LNCaP clone FGC (cell line): ENCODE data around the gene CREB3L1.

ENCODE experiments used
- DNase-seq: peaks from one replicate; pipeline ENCODE4 v3.0.0-alpha.2; 2011; ENCODE audit warnings: low read depth
- H3K4me3 ChIP-seq: 2 replicates; pipeline ENCODE4 v1.5.1; 2011; ENCODE audit warnings: mild to moderate bottlenecking, low read depth, low read length, control low read depth
- CTCF ChIP-seq: IDR thresholded peaks from 2 replicates; pipeline ENCODE4 v1.5.1; 2012; ENCODE audit warnings: mild to moderate bottlenecking; ENCODE audit not compliant: control insufficient read depth, insufficient read depth; ENCODE audit errors: extremely low read depth

CREB3L1 gene

GRCh38 chr11:46332568-46333393 is 55.3 kb downstream of the CREB3L1 start:
- H3K4me3 ChIP-seq: no peak overlapping the region
- no peak for DNase-seq

GRCh38 chr11:46333394-46333947 is 56.0 kb downstream of the CREB3L1 start:
- H3K4me3 ChIP-seq: no peak overlapping the region

More at GRCh38 chr11:46332568-46333393, 55.3 kb downstream of the CREB3L1 start:
- TF ChIP-seq CTCF: no peak

DNA sequence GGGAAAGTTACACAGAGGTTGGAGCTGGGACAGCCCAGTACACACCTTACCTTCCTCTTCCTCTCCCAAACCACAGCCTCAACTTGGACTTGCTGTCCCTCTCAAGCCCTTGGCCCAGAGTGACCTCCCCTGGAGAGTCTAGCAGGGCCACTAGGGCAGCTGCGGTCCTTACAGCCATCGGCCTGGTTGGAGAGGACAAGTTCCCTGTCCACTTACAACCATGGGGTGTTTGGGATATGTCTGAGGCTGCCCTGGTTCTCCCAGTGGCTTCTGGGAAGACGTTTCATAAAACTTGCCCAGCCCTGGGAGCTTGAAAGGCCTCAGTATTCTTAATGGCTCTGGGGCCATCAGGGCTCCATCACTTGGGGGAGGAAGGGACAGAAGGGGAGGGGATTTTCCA is 56.7 kb downstream of the CREB3L1 start:
- no peak for DNase-seq
- no peak overlapping the region for H3K4me3 ChIP-seq

More at GRCh38 chr11:46333394-46333947, 56.0 kb downstream of the CREB3L1 start:
- DNase-seq: no peak
- no peak for TF ChIP-seq CTCF

GRCh38 chr11:46335271-46335670 is 57.8 kb downstream of the CREB3L1 start:
- DNase-seq: no peak
- no peak overlapping the region for H3K4me3 ChIP-seq
- no peak for TF ChIP-seq CTCF

More for the DNA sequence above, 56.7 kb downstream of the CREB3L1 start:
- no peak for TF ChIP-seq CTCF

- H3K4me3 ChIP-seq: no peak overlapping the region
- no peak for DNase-seq
- no peak for TF ChIP-seq CTCF
These were observed 58.6 kb downstream of the CREB3L1 start for GRCh38 chr11:46335890-46336562.

- DNase-seq: no peak
- no peak for TF ChIP-seq CTCF
- H3K4me3 ChIP-seq: no peak overlapping the region
These were observed 59.2 kb downstream of the CREB3L1 start for GRCh38 chr11:46336563-46337180.
